Measurements from ENCODE around the gene LIMA1.
A peak's percentile ranks its signal among the peaks of the same experiment; 100 is the strongest.
"Not testable (repeated sequence)": the region's sequence is repeated elsewhere in the genome, so short reads cannot be mapped to it uniquely, and the experiment has no call there.

LIMA1 gene

DNA sequence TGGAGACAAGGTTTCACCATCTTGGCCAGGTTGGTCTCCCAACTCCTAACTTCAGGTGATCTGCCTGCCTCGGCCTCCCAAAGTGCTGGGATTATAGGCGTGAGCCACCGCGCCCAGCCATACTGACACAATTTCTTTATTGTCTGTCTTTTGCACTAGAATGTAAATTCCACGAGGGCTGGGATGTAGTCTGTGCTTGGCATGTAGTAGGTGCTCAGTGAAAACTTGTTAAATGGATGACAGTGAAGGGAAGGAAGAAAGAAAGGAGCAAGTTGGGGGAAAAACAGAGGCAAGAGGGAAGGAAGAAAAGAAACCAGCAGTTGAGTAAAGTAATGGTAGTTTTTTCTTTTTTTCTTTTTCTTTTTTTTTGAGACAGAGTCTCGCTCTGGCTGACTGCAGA lies 53.1 kb downstream of the LIMA1 start:
- no peaks in the 10 kb centered on the region for H3K27me3 Mint-ChIP-seq
- no peak overlapping the region for H3K27ac Mint-ChIP-seq
- H3K9me3 Mint-ChIP-seq: no peaks in the 10 kb centered on the region
- no peak for DNase-seq
- no peaks in the 10 kb centered on the region for H3K36me3 Mint-ChIP-seq
- H3K4me1 Mint-ChIP-seq: peaks cover 2% of the 10 kb centered on the region
- no peak overlapping the region for H3K4me3 Mint-ChIP-seq
- CTCF ChIA-PET: no interaction called here

DNA sequence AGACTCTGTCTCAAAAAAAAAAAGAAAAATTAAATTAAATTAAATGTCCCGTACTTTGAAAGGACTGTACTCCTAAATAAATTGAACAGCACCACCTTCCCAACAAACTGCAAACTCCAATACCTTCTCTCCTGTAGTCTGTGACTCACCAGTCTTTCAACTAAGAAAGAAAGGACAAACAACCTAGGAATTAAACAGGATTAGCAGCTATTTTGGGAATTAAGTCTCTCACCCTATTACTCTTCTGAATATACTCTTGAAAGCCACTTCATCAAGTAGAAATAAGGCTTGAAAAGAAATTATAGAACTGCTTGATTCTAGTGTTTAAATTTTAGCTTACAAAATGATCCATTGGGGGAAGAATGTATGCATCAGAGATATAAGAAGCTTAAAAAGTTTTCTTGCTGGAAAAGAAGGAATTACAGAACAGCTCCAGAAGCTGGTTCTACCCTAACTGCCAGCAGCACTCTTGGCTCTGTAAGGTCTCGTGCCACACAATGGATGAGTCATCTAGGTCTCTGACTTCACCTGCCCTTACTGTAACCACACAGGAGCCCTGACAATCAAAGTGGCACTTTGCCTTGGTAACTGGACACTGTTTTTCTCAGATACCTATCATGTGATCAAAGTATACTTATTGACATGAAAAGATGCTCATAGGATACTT lies 59.2 kb downstream of the LIMA1 start:
- Mint-ChIP-seq H3K27ac (peak overlapping the region; percentile 26), H3K4me3 (peak overlapping the region; percentile 27), H3K36me3 (no peaks in the 10 kb centered on the region), H3K9me3 (no peaks in the 10 kb centered on the region), H3K27me3 (no peaks in the 10 kb centered on the region), H3K4me1 (peaks cover 26% of the 10 kb centered on the region)
- peak; percentile 39 for DNase-seq
- CTCF ChIA-PET: interaction anchor here (0.6 to 1.0 kb wide), 3 partner anchors 9 to 155 kb away, joined by 3 read pairs; no protein-coding TSS in a partner anchor

GRCh38 chr12:50222275-50222783 lies 61.0 kb downstream of the LIMA1 start:
- no peaks in the 10 kb centered on the region for H3K9me3 Mint-ChIP-seq
- peak; percentile 47 for DNase-seq
- no peak overlapping the region for H3K27ac Mint-ChIP-seq
- no peak overlapping the region for H3K4me3 Mint-ChIP-seq
- H3K27me3 Mint-ChIP-seq: no peaks in the 10 kb centered on the region
- peaks cover 26% of the 10 kb centered on the region for H3K4me1 Mint-ChIP-seq
- CTCF ChIA-PET: interaction anchor here (0.7 to 4.1 kb wide), 6 partner anchors 18 to 354 kb away, joined by 3 to 14 read pairs (median 4); partner anchors contain the start of gene COX14
- H3K36me3 Mint-ChIP-seq: peaks cover 1% of the 10 kb centered on the region

GRCh38 chr12:50221228-50222008 lies 61.9 kb downstream of the LIMA1 start:
- Mint-ChIP-seq H3K4me1 (peaks cover 26% of the 10 kb centered on the region), H3K9me3 (no peaks in the 10 kb centered on the region), H3K27me3 (no peaks in the 10 kb centered on the region), H3K4me3 (no peak overlapping the region), H3K36me3 (peaks cover 1% of the 10 kb centered on the region), H3K27ac (no peak overlapping the region)
- DNase-seq: no peak
- CTCF ChIA-PET: interaction anchor here (0.7 to 4.1 kb wide), 8 partner anchors 9 to 111 kb away, joined by 3 to 14 read pairs (median 4); partner anchors contain the start of gene COX14

DNA sequence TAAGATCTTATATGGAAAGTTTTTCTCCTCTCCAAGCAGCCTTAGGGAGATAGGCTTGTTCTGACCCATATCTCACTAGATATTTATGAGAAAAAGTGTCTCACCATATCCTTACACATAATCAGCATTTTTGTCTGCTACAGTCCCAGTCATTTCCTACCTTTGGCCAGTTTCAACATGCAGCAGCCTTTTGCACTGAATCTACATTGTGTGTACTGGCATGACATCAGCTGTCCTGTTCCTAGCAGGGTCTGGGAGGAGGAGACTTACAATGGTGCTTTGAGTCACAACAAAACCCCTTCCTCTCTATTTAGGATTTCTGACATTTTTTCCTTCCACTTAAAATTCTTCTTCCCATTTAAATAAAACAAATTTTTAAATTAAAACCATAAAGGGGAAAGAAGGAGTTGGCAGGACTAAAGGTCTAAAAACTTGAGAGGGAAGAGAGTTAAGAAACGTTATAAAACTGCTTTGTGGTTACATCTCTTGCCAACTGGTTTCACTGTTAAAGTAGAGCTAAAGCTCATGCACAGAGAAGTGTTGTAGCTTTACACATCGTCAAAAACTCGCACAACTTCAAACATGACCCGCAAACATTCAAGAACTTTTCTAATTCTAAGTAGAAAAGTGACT lies 62.8 kb downstream of the LIMA1 start:
- Mint-ChIP-seq H3K27ac (no peak overlapping the region), H3K27me3 (no peaks in the 10 kb centered on the region), H3K4me3 (peak overlapping the region; percentile 37), H3K4me1 (peaks cover 26% of the 10 kb centered on the region), H3K36me3 (peaks cover 1% of the 10 kb centered on the region), H3K9me3 (no peaks in the 10 kb centered on the region)
- peak; percentile 37 for DNase-seq
- CTCF ChIA-PET: interaction anchor here (1.4 to 4.1 kb wide), 4 partner anchors 27 to 110 kb away, joined by 3 to 14 read pairs (median 8); partner anchors contain the start of gene COX14

- no peak for DNase-seq
- CTCF ChIA-PET: interaction anchor here (4.1 kb wide), 1 partner anchor 95 kb away, joined by 12 read pairs; no protein-coding TSS in a partner anchor
- peak overlapping the region; percentile 50 for H3K27ac Mint-ChIP-seq
- H3K4me1 Mint-ChIP-seq: peaks cover 27% of the 10 kb centered on the region
- H3K9me3 Mint-ChIP-seq: no peaks in the 10 kb centered on the region
- H3K4me3 Mint-ChIP-seq: no peak overlapping the region
- no peaks in the 10 kb centered on the region for H3K27me3 Mint-ChIP-seq
- H3K36me3 Mint-ChIP-seq: peaks cover 3% of the 10 kb centered on the region
Measured at GRCh38 chr12:50219544-50219943, 63.8 kb downstream of the LIMA1 start.

DNA sequence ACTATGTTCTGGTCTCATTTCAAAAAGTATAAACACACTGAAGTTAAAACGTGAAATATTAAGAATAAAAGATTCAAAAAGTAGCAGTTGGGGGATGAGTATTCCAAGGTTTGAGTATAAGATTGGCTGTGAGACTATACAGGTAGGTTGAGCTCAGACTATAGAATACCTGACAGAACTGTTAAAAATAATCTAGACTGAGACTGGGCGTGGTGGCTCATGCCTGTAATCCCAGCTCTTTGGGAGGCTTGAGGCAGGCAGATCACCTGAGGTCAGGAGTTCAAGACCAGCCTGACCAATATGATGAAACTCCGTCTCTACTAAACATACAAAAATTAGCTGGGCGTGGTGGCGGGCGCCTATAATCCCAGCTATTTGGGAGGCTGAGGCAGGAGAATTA lies 64.3 kb downstream of the LIMA1 start:
- H3K4me3 Mint-ChIP-seq, H3K27me3 Mint-ChIP-seq, H3K9me3 Mint-ChIP-seq, H3K27ac Mint-ChIP-seq, H3K36me3 Mint-ChIP-seq, DNase-seq: not testable (repeated sequence)
- peaks cover 23% of the 10 kb centered on the region for H3K4me1 Mint-ChIP-seq
- CTCF ChIA-PET: interaction anchor here (0.6 to 4.1 kb wide), 2 partner anchors 95 to 97 kb away, joined by 5 to 12 read pairs; no protein-coding TSS in a partner anchor

DNA sequence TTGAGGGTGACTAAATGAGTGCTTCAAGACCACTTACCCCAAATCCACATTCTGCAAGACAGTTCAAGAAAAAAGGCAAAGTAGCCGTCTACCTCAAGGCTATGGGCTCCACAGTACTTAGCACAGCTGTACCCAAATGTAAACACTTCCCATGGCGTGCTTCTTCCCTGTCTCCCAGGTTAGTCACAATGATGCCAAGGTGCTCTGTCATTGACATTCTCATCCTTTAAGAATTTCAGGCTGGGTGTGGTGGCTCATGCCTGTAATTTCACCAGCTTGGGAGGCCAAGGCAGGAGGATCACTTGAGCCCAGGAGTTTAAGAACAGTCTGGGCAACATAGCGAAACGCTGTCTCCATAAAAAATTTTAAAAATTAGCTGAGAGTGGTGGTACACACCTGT lies 64.9 kb downstream of the LIMA1 start:
- no peak for DNase-seq
- CTCF ChIA-PET: interaction anchor here (0.6 to 4.1 kb wide), 2 partner anchors 96 to 97 kb away, joined by 5 to 12 read pairs; no protein-coding TSS in a partner anchor
- Mint-ChIP-seq H3K4me1 (peaks cover 24% of the 10 kb centered on the region), H3K36me3 (peaks cover 3% of the 10 kb centered on the region), H3K4me3 (no peak overlapping the region), H3K27me3 (no peaks in the 10 kb centered on the region), H3K27ac (no peak overlapping the region), H3K9me3 (no peaks in the 10 kb centered on the region)

DNA sequence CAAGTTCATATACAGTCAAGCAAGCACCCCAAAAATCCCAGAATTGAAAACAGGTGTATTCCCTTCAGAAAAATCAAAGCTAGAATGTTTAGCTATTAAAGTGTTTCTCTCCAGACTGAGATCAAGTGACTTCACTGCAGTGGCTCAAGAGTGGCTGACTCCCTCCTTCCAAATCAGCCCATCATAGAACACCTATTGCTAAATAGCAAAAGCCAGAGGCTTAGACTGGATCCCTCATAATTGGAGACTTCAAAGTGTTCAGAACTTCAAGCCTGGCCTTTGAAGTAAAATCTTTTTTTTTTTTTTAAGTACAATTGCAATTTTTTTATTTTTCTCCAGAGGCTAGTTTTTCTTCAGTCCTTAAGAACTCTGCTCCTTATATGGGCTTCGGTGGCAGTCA lies 66.1 kb downstream of the LIMA1 start:
- H3K36me3 Mint-ChIP-seq: peaks cover 5% of the 10 kb centered on the region
- H3K4me1 Mint-ChIP-seq: peaks cover 28% of the 10 kb centered on the region
- CTCF ChIA-PET: interaction anchor here (1.2 kb wide), 1 partner anchor 13 kb away, joined by 3 read pairs; no protein-coding TSS in a partner anchor
- H3K27me3 Mint-ChIP-seq: no peaks in the 10 kb centered on the region
- H3K4me3 Mint-ChIP-seq: no peak overlapping the region
- H3K27ac Mint-ChIP-seq: no peak overlapping the region
- no peak for DNase-seq
- H3K9me3 Mint-ChIP-seq: no peaks in the 10 kb centered on the region

- peaks cover 5% of the 10 kb centered on the region for H3K36me3 Mint-ChIP-seq
- H3K4me1 Mint-ChIP-seq: peaks cover 40% of the 10 kb centered on the region
- no peak for DNase-seq
- CTCF ChIA-PET: no interaction called here
- no peaks in the 10 kb centered on the region for H3K27me3 Mint-ChIP-seq
- no peak overlapping the region for H3K27ac Mint-ChIP-seq
- H3K9me3 Mint-ChIP-seq: no peaks in the 10 kb centered on the region
- no peak overlapping the region for H3K4me3 Mint-ChIP-seq
Measured at GRCh38 chr12:50215033-50215432, 68.3 kb downstream of the LIMA1 start.

- H3K4me1 Mint-ChIP-seq: peaks cover 35% of the 10 kb centered on the region
- H3K27ac Mint-ChIP-seq: no peak overlapping the region
Measured at GRCh38 chr12:50214018-50214417, 69.3 kb downstream of the LIMA1 start.

DNA sequence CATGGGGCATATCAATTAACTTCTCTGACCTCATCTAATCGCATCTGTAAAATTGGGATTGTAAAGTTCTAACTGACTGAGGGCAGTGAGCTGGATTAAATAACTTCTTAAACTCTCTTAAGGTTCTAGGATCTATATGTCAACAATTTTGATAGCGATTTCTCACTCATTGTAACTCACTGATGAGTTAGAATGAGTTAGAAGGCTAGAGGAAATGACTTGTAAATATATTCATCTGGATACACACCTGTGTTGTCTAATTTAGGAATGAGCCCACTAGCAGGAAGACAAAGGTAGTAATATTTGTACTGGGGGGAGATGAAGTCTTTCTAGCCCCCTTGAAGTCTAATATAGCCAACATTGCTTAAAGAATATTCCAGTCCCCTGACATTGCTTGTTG lies 69.9 kb downstream of the LIMA1 start:
- CTCF ChIA-PET: interaction anchor here (0.6 kb wide), 1 partner anchor 507 kb away, joined by 3 read pairs; no protein-coding TSS in a partner anchor
- H3K4me1 Mint-ChIP-seq: peaks cover 35% of the 10 kb centered on the region
- H3K36me3 Mint-ChIP-seq: peaks cover 5% of the 10 kb centered on the region
- no peak overlapping the region for H3K27ac Mint-ChIP-seq
- H3K4me3 Mint-ChIP-seq: no peak overlapping the region
- H3K9me3 Mint-ChIP-seq: no peaks in the 10 kb centered on the region
- no peaks in the 10 kb centered on the region for H3K27me3 Mint-ChIP-seq
- no peak for DNase-seq

More at GRCh38 chr12:50214018-50214417, 69.3 kb downstream of the LIMA1 start:
- DNase-seq: no peak
- Mint-ChIP-seq H3K4me3 (no peak overlapping the region), H3K36me3 (peaks cover 5% of the 10 kb centered on the region), H3K9me3 (no peaks in the 10 kb centered on the region), H3K27me3 (no peaks in the 10 kb centered on the region)
- CTCF ChIA-PET: interaction anchor here (0.6 kb wide), 1 partner anchor 507 kb away, joined by 3 read pairs; no protein-coding TSS in a partner anchor

DNA sequence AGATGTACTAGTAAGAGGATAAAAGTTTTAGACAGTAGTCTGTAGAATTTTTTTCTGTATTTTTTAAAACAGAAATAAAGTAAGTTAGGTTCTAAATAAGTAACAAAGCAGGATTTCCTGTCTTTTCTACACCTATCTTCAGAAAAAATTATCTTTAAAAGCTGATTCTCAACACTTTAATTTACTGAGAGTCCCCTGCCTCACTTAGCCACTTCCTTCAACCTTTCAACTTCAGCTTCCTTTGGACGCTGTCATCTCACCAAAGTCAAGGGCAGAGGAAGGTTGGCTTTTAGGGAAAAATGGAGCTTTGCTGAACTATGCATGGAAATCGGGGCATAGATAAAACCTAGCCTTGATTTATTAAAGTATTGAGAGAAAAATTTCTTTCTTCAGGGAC lies 71.3 kb downstream of the LIMA1 start:
- no peaks in the 10 kb centered on the region for H3K9me3 Mint-ChIP-seq
- no peaks in the 10 kb centered on the region for H3K27me3 Mint-ChIP-seq

More for the DNA sequence above, 71.3 kb downstream of the LIMA1 start:
- CTCF ChIA-PET: interaction anchor here (0.9 to 1.5 kb wide), 5 partner anchors 9 to 173 kb away, joined by 3 to 5 read pairs (median 4); no protein-coding TSS in a partner anchor
- no peak for DNase-seq
- Mint-ChIP-seq H3K27ac (peak overlapping the region; percentile 82), H3K4me3 (no peak overlapping the region), H3K4me1 (peaks cover 35% of the 10 kb centered on the region), H3K36me3 (peaks cover 4% of the 10 kb centered on the region)

Data from activated naive CD4-positive, alpha-beta T cell treated with anti-CD3 and anti-CD28 coated beads, Interleukin-2, amount 10 ng/mL, durations not matched to agents 7 days and 5 days (primary cell).